Measurements from ENCODE around the gene GPR176. TPM values are rescaled to one million over a fixed set of nuclear protein-coding genes. Genes with fewer than 3 reads are reported as not detected.
A peak's percentile ranks its signal among the peaks of the same experiment; 100 is the strongest.

Gene GPR176, protein sequence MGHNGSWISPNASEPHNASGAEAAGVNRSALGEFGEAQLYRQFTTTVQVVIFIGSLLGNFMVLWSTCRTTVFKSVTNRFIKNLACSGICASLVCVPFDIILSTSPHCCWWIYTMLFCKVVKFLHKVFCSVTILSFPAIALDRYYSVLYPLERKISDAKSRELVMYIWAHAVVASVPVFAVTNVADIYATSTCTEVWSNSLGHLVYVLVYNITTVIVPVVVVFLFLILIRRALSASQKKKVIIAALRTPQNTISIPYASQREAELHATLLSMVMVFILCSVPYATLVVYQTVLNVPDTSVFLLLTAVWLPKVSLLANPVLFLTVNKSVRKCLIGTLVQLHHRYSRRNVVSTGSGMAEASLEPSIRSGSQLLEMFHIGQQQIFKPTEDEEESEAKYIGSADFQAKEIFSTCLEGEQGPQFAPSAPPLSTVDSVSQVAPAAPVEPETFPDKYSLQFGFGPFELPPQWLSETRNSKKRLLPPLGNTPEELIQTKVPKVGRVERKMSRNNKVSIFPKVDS
- total RNA-seq (under 1 TPM in 2 of 5 donors, not detected in 3; 0.15 to 0.30 TPM), total RNA-seq (0 to 0.23 (median 0.06) reads per million in 29 experiments)
- total RNA-seq (2013): not detected

GRCh38 chr15:39919748-39920509, at the start of gene GPR176:
Gene GPR176, minus strand, starts transcription at chr15:39920266. Its CDS starts 240 bp downstream, at chr15:39920026.
- Mint-ChIP-seq H3K27ac (peak within 1 kb of the TSS; percentile 59 to 75), H3K4me3 (peak within 1 kb of the TSS; percentile 79 to 87 (median 86)), H3K27me3 (peaks cover 18 to 20% of the 10 kb centered on the region in 2 donors), H3K36me3 (no peaks in the 10 kb centered on the region), H3K4me1 (peaks cover 8 to 14% (median 11%) of the 10 kb centered on the region in 3 donors), H3K9me3 (peaks cover 0 to 5% (median 0%) of the 10 kb centered on the region in 3 donors)
- peak within 1 kb of the TSS; percentile 52 to 95 for H3K4me3 ChIP-seq (ENCODE audit: control insufficient read depth in 1 of 2, extremely low read depth in 1 of 2, low read length in 1 of 2)
- CTCF ChIA-PET: no interaction called here
- peaks cover 12 to 20% of the 10 kb centered on the region in 2 experiments for H3K4me1 ChIP-seq (ENCODE audit: control insufficient read depth in 1 of 2, extremely low read depth in 1 of 2, insufficient read depth in 2 of 2, low read length in 2 of 2)
- DNase-seq (peak in 18 of 35 experiments; percentile 2 to 46 (median 15)), ATAC-seq (replicated peaks in 1 of 4) (peak; percentile 8 to 31 (median 26))
- 2% methylated on average over 75 of the region's 84 CpGs for WGBS (ENCODE audit: insufficient coverage)
- H3K36me3 ChIP-seq (ENCODE audit: control insufficient read depth in 2 of 2, extremely low read depth in 1 of 2, insufficient read depth in 1 of 2, low read length in 1 of 2): no peaks in the 10 kb centered on the region
- POLR2A ChIA-PET: no interaction called here
- no peaks in the 10 kb centered on the region for H3K9me3 ChIP-seq
- H3K27ac ChIP-seq (ENCODE audit: low read length): no peak within 1 kb of the TSS
- H3K27me3 ChIP-seq (replicated peaks in 1 of 2; ENCODE audit: control insufficient read depth in 2 of 2, extremely low read depth in 1 of 2, insufficient read depth in 2 of 2, low read length in 1 of 2): peaks cover 3 to 28% of the 10 kb centered on the region in 2 experiments

- no CpG with 5 or more reads among the region's 2 CpGs for WGBS (ENCODE audit: insufficient coverage)
- H3K27me3 ChIP-seq (replicated peaks in 1 of 2; ENCODE audit: control insufficient read depth in 2 of 2, extremely low read depth in 1 of 2, insufficient read depth in 2 of 2, low read length in 1 of 2): no peaks in the 10 kb centered on the region
- Mint-ChIP-seq H3K4me1 (peaks cover 0 to 2% (median 0%) of the 10 kb centered on the region in 3 donors), H3K9me3 (no peaks in the 10 kb centered on the region), H3K27ac (no peak overlapping the region), H3K36me3 (peaks cover 57% of the 10 kb centered on the region), H3K27me3 (no peaks in the 10 kb centered on the region), H3K4me3 (no peak overlapping the region)
- no peaks in the 10 kb centered on the region for H3K4me1 ChIP-seq (ENCODE audit: control insufficient read depth in 1 of 2, extremely low read depth in 1 of 2, insufficient read depth in 2 of 2, low read length in 2 of 2)
- no peak for ATAC-seq (replicated peaks in 1 of 4)
- CTCF ChIA-PET: interaction anchor here in 1 of 2 donors (0.6 kb wide), 1 partner anchor 453 kb away, joined by 4 read pairs; no protein-coding TSS in a partner anchor
- H3K4me3 ChIP-seq (ENCODE audit: control insufficient read depth in 1 of 2, extremely low read depth in 1 of 2, low read length in 1 of 2): no peak overlapping the region
- H3K36me3 ChIP-seq (ENCODE audit: control insufficient read depth in 2 of 2, extremely low read depth in 1 of 2, insufficient read depth in 1 of 2, low read length in 1 of 2): peaks cover 0 to 16% of the 10 kb centered on the region in 2 donors
- no peak overlapping the region for H3K27ac ChIP-seq (ENCODE audit: low read length)
- no peak for DNase-seq
- H3K9me3 ChIP-seq: no peaks in the 10 kb centered on the region
- POLR2A ChIA-PET: interaction anchor here (0.6 to 0.7 kb wide), 2 partner anchors 532 to 1926 kb away, joined by 4 to 9 read pairs; no protein-coding TSS in a partner anchor
Observed at GRCh38 chr15:39969002-39969394, 48.9 kb upstream of the GPR176 start.

GRCh38 chr15:39968273-39969001, 48.4 kb upstream of the GPR176 start:
- H3K9me3 ChIP-seq: no peaks in the 10 kb centered on the region
- peaks cover 0 to 2% (median 0%) of the 10 kb centered on the region in 3 donors for H3K4me1 Mint-ChIP-seq
- ChIA-PET CTCF (interaction anchor here in 1 of 2 donors (0.6 kb wide), 1 partner anchor 454 kb away, joined by 4 read pairs; no protein-coding TSS in a partner anchor), POLR2A (interaction anchor here in 1 of 2 donors (0.6 kb wide), 1 partner anchor 1926 kb away, joined by 9 read pairs; no protein-coding TSS in a partner anchor)
- H3K36me3 Mint-ChIP-seq: peaks cover 52% of the 10 kb centered on the region
- H3K4me1 ChIP-seq (ENCODE audit: control insufficient read depth in 1 of 2, extremely low read depth in 1 of 2, insufficient read depth in 2 of 2, low read length in 2 of 2): no peaks in the 10 kb centered on the region
- H3K4me3 Mint-ChIP-seq: no peak overlapping the region
- H3K27ac ChIP-seq (ENCODE audit: low read length): no peak overlapping the region
- no peaks in the 10 kb centered on the region for H3K27me3 Mint-ChIP-seq
- H3K9me3 Mint-ChIP-seq: no peaks in the 10 kb centered on the region
- no peak overlapping the region for H3K27ac Mint-ChIP-seq
- ATAC-seq (replicated peaks in 1 of 4): no peak
- H3K27me3 ChIP-seq (replicated peaks in 1 of 2; ENCODE audit: control insufficient read depth in 2 of 2, extremely low read depth in 1 of 2, insufficient read depth in 2 of 2, low read length in 1 of 2): no peaks in the 10 kb centered on the region
- no peak overlapping the region for H3K4me3 ChIP-seq (ENCODE audit: control insufficient read depth in 1 of 2, extremely low read depth in 1 of 2, low read length in 1 of 2)
- peaks cover 0 to 12% of the 10 kb centered on the region in 2 donors for H3K36me3 ChIP-seq (ENCODE audit: control insufficient read depth in 2 of 2, extremely low read depth in 1 of 2, insufficient read depth in 1 of 2, low read length in 1 of 2)
- DNase-seq: no peak
- 67% methylated on average over 1 of the region's 3 CpGs for WGBS (ENCODE audit: insufficient coverage)

- Mint-ChIP-seq H3K4me3 (no peak overlapping the region), H3K9me3 (no peaks in the 10 kb centered on the region), H3K27ac (no peak overlapping the region), H3K4me1 (peaks cover 0 to 2% (median 0%) of the 10 kb centered on the region in 3 donors), H3K27me3 (no peaks in the 10 kb centered on the region), H3K36me3 (peaks cover 49% of the 10 kb centered on the region)
- no peak overlapping the region for H3K4me3 ChIP-seq (ENCODE audit: control insufficient read depth in 1 of 2, extremely low read depth in 1 of 2, low read length in 1 of 2)
- no CpG with 5 or more reads among the region's 2 CpGs for WGBS (ENCODE audit: insufficient coverage)
- no peaks in the 10 kb centered on the region for H3K9me3 ChIP-seq
- no peak overlapping the region for H3K27ac ChIP-seq (ENCODE audit: low read length)
- peaks cover 0 to 11% of the 10 kb centered on the region in 2 donors for H3K36me3 ChIP-seq (ENCODE audit: control insufficient read depth in 2 of 2, extremely low read depth in 1 of 2, insufficient read depth in 1 of 2, low read length in 1 of 2)
- no peaks in the 10 kb centered on the region for H3K27me3 ChIP-seq (replicated peaks in 1 of 2; ENCODE audit: control insufficient read depth in 2 of 2, extremely low read depth in 1 of 2, insufficient read depth in 2 of 2, low read length in 1 of 2)
- H3K4me1 ChIP-seq (ENCODE audit: control insufficient read depth in 1 of 2, extremely low read depth in 1 of 2, insufficient read depth in 2 of 2, low read length in 2 of 2): no peaks in the 10 kb centered on the region
- POLR2A ChIA-PET: no interaction called here
- DNase-seq: no peak
- CTCF ChIA-PET: interaction anchor here in 1 of 2 donors (0.7 kb wide), 1 partner anchor 1434 kb away, joined by 3 read pairs; no protein-coding TSS in a partner anchor
- ATAC-seq (replicated peaks in 1 of 4): no peak
Observed at GRCh38 chr15:39966521-39966920, 46.5 kb upstream of the GPR176 start.

- no peaks in the 10 kb centered on the region for H3K27me3 Mint-ChIP-seq
- no peak overlapping the region for H3K27ac Mint-ChIP-seq
- H3K36me3 Mint-ChIP-seq: peaks cover 38% of the 10 kb centered on the region
- no CpG with 5 or more reads among the region's 2 CpGs for WGBS (ENCODE audit: insufficient coverage)
- H3K4me1 Mint-ChIP-seq: peaks cover 0 to 2% (median 0%) of the 10 kb centered on the region in 3 donors
- ATAC-seq (replicated peaks in 1 of 4) (no peak), DNase-seq (no peak)
- H3K9me3 ChIP-seq: no peaks in the 10 kb centered on the region
- H3K4me1 ChIP-seq (ENCODE audit: control insufficient read depth in 1 of 2, extremely low read depth in 1 of 2, insufficient read depth in 2 of 2, low read length in 2 of 2): no peaks in the 10 kb centered on the region
- H3K9me3 Mint-ChIP-seq: no peaks in the 10 kb centered on the region
- CTCF ChIA-PET: no interaction called here
- H3K4me3 ChIP-seq (ENCODE audit: control insufficient read depth in 1 of 2, extremely low read depth in 1 of 2, low read length in 1 of 2): no peak overlapping the region
- H3K4me3 Mint-ChIP-seq: no peak overlapping the region
- peaks cover 0 to 15% of the 10 kb centered on the region in 2 donors for H3K36me3 ChIP-seq (ENCODE audit: control insufficient read depth in 2 of 2, extremely low read depth in 1 of 2, insufficient read depth in 1 of 2, low read length in 1 of 2)
- no peaks in the 10 kb centered on the region for H3K27me3 ChIP-seq (replicated peaks in 1 of 2; ENCODE audit: control insufficient read depth in 2 of 2, extremely low read depth in 1 of 2, insufficient read depth in 2 of 2, low read length in 1 of 2)
- no peak overlapping the region for H3K27ac ChIP-seq (ENCODE audit: low read length)
- POLR2A ChIA-PET: no interaction called here
Observed at GRCh38 chr15:39963786-39964185, 43.7 kb upstream of the GPR176 start.

Measured in T-cell (primary cell).